A673 (cell line): Measurements from ENCODE around the gene CAPN11.

Experiments
- CTCF ChIP-seq: fragments of 300-800, 200-600 bp; sonication (generic); conservative IDR thresholded peaks from 2 replicates; pipeline ENCODE4 v1.5.1; 2017; ENCODE audit warnings: low read depth, mild to moderate bottlenecking, antibody characterized with exemption, low read length, moderate library complexity, mixed read lengths
- EZH2 ChIP-seq: fragments of 200-600 bp; sonication (generic); IDR thresholded peaks from 2 replicates; pipeline ENCODE4 v1.6.1; 2017; ENCODE audit warnings: borderline replicate concordance, low read depth, mild to moderate bottlenecking, mixed read lengths, antibody characterized with exemption, low read length; ENCODE audit not compliant: poor library complexity, severe bottlenecking

DNA sequence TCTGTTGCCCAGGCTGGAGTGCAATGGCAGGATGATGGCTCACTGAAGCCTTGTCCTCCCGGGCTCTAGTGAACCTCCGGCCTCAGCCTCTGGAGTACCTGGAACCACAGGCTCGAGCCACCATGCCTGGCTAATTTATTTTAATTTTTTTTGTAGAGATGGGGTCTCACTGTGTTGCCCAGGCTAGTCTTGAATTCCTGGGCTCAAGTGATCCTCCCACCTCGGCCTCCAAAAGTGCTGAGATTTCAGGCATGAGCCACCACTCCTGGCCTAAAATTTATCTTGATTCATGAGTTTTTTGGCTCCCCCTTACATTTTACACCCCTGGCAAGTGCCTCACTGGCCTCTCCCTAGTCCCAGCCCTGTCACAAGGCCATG lies 62.3 kb downstream of the CAPN11 start:
- TF ChIP-seq CTCF (no peak), EZH2 (no peak)
